ENCODE data around the gene MBNL3.

MBNL3 gene

DNA sequence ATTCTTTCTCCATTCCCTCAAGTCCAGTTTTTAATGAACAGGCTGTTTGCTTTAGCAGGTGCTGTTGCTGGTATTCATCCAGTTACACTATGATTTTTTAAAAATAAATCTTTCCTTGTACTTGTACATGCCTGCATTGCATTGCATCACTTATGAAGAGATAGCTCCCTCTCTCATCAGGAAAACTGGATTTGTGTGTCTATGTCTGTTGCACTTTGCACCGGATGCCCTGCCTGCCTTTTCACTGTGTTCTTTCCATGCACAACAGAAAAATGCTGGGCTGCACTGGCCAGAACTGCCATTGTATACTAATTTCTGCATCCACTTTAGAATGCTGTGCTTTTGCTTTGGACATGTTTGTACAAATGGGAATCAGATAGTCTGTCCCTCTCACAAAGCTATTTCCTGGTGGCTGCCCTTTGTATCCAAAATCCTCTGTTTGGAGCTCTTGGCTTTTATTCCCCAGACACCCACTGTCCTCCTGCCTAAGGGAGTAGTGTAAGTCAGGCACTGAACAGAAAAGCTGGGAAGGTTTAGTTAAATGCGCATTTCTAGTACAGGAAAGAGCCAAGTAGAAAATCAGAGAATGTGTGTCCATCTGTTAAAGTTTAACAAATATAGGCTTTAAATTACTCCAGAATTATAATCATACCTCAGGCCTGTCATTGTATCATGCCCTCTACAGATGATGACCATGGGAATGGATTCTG is 119.1 kb downstream of the MBNL3 start:
- DNase-seq (ENCODE audit: low read depth) = no peak
- TF ChIP-seq, protein P1, sequence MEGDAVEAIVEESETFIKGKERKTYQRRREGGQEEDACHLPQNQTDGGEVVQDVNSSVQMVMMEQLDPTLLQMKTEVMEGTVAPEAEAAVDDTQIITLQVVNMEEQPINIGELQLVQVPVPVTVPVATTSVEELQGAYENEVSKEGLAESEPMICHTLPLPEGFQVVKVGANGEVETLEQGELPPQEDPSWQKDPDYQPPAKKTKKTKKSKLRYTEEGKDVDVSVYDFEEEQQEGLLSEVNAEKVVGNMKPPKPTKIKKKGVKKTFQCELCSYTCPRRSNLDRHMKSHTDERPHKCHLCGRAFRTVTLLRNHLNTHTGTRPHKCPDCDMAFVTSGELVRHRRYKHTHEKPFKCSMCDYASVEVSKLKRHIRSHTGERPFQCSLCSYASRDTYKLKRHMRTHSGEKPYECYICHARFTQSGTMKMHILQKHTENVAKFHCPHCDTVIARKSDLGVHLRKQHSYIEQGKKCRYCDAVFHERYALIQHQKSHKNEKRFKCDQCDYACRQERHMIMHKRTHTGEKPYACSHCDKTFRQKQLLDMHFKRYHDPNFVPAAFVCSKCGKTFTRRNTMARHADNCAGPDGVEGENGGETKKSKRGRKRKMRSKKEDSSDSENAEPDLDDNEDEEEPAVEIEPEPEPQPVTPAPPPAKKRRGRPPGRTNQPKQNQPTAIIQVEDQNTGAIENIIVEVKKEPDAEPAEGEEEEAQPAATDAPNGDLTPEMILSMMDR (conservative IDR thresholded peaks at IDR 0.05; ENCODE audit: low read depth, low read length) = no peak
- H3K4me3 ChIP-seq (ENCODE audit: low read length) = no peak overlapping the region

DNA sequence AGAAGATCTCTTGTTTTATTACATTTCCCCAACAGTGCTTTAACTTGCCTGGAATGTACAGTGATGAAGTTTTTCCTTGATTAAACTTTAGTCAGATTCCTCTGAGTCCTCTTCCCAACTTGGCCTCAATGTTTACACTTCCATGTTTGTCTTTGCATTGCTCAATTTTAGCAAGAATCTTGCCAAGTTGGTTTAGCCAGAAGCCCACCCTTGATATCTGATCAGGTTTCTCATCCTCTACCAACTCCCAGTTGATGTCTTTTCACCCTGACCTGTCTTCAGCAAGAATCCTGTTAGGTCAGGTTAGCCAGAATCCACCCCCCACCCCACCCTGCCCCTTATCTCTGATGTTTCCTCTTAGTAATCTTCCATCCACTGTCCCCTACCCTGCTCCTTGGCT is 120.9 kb downstream of the MBNL3 start:
- H3K4me3 ChIP-seq (ENCODE audit: low read length) = no peak overlapping the region
- TF ChIP-seq, protein P1 (conservative IDR thresholded peaks at IDR 0.05; ENCODE audit: low read depth, low read length) = no peak
- no peak for DNase-seq (ENCODE audit: low read depth)

DNA sequence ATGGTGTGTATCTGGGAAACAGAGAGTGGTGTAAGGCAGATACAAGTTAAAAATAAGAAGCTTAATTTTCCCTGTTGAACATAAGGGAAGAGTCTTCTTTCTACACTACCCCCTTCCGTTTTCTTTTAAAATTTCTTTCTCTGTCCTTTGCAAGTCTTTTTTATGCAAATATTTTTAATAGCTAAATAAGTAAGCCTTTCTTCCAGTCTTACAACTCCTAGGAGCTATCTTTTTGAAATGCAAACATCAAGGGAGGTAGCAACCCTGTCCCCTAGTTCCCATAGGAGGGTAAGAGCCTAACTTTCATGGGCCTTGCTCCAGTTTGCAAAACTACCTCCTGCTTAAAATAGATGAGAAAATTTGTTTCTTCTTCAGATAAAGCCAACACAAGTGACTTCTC is 121.5 kb downstream of the MBNL3 start:
- H3K4me3 ChIP-seq (ENCODE audit: low read length) = no peak overlapping the region
- no peak for DNase-seq (ENCODE audit: low read depth)
- TF ChIP-seq, protein P1 (conservative IDR thresholded peaks at IDR 0.05; ENCODE audit: low read depth, low read length) = no peak

DNA sequence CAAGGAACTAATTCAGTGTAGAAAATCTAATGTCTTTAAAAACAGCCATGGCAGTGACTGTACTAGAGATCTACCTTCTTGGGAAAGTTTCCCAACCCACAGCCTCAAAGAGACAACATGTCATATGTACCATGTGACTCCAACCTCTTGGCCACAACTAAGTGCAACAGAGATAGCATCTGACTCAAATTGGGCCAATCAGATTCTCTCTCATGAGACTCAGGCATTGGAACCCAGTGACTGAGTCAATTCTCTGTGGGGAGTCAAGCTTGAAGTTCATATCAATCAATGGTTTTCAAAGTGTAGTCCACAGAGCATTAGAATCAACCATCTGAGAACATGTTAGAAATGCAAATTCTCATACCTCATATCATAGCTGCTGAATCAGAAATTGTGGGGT is 123.3 kb downstream of the MBNL3 start:
- TF ChIP-seq, protein P1 (conservative IDR thresholded peaks at IDR 0.05; ENCODE audit: low read depth, low read length) = no peak
- H3K4me3 ChIP-seq (ENCODE audit: low read length) = no peak overlapping the region
- DNase-seq (ENCODE audit: low read depth) = no peak

DNA sequence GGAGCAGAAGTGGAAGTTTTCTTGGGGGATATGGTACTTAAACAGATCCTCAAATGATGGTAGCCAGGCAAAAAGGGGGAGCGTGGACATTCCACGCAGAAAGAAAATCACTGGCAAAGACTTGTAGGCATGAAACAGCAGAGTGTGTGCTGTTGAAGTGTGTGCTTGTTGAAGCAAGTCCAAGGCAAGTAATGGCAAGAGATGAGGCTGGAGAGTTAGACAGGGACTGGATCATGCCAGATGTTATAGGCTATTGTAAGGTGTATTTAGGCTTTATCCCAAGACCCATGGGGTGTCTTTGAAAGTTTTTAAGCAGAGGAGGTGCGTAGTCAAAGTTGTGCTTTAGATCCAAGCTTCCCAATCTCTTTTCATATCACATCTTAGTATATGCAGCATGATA is 124.5 kb downstream of the MBNL3 start:
- no peak for DNase-seq (ENCODE audit: low read depth)
- H3K4me3 ChIP-seq (ENCODE audit: low read length) = no peak overlapping the region
- TF ChIP-seq, protein P1 (conservative IDR thresholded peaks at IDR 0.05; ENCODE audit: low read depth, low read length) = no peak

DNA sequence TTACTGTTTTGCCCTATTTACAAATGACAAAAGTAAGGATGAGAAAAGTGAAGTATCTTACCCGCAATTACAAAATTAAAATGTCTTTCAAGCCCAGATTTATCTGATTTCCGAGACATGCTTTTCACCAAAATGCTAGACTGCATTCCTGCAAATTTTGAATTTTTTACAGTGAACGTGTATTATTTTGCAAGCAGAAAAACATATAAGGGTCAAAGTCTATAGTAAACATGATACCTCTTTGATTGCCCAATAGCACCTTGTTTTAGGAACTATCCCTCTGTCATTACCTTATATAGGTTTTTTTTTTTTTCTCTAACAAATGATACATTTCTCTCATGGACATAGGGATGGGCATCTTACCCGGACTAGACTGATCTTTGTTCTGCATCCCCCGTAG is 135.4 kb downstream of the MBNL3 start:
- no peak overlapping the region for H3K4me3 ChIP-seq (ENCODE audit: low read length)
- no peak for DNase-seq (ENCODE audit: low read depth)

DNA sequence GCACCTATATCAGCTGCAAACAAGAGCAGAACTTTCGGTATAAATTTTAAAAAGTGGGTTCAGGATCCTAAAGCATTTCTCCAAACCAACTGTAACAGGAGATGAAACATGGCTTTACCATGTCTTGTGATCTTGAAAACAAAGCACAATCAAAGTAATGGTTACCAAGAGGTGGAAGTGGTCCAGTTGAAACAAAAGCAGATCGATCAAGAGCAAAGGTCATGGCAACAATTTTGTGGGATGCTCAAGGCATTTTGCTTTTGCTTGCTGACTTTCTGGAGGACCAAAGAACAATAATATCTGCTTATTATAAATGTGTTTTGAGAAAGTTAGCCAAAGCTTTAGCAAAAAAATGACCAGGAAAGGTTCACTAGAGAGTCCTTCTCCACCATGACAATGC is 152.7 kb downstream of the MBNL3 start:
- TF ChIP-seq, protein P1 (conservative IDR thresholded peaks at IDR 0.05; ENCODE audit: low read depth, low read length) = no peak
- H3K4me3 ChIP-seq (ENCODE audit: low read length) = no peak overlapping the region
- no peak for DNase-seq (ENCODE audit: low read depth)

More for the DNA sequence above, 135.4 kb downstream of the MBNL3 start:
- TF ChIP-seq, protein P1 (conservative IDR thresholded peaks at IDR 0.05; ENCODE audit: low read depth, low read length) = no peak
